IMR-90 (cell line): ENCODE measurements around the gene ANKRD16. TPM values are rescaled to one million over a fixed set of nuclear protein-coding genes. Genes with fewer than 3 reads are reported as not detected.
A peak's percentile ranks its signal among the peaks of the same experiment; 100 is the strongest.
"Not testable (repeated sequence)": the region's sequence is repeated elsewhere in the genome, so short reads cannot be mapped to it uniquely, and the experiment has no call there.

ENCODE experiments used
- ATAC-seq: fragments of 200-7000 bp; cut with Tn5 transposase; 2 replicates; pipeline ENCODE4 v1.9.1; 2020; ENCODE audit warnings: low read depth, mild to moderate bottlenecking, moderate library complexity
- BruUV-seq: library from RNA; stranded (reverse); fragments of 400-500 nt; replicated peaks from 2 replicates; lab custom pipeline; 2021; lab: Mats Ljungman, UMichigan
- CTCF ChIA-PET: fragments of 300-600 bp; formaldehyde crosslinking; extraction: SDS; loops from one replicate; lab custom pipeline; 2021; ENCODE audit warnings: antibody characterized with exemption; lab: Yijun Ruan, JAX
- POLR2A ChIA-PET: fragments of 300-600 bp; sonication (Branson Sonifier 250); formaldehyde crosslinking; loops from one replicate; lab custom pipeline; 2022; ENCODE audit warnings: antibody characterized with exemption; ENCODE audit not compliant: unreplicated experiment; lab: Charles Lee
- DNase-seq: peaks from one replicate; pipeline ENCODE4 v3.0.0; 2013
- H2AFZ ChIP-seq: replicated peaks from 2 replicates; pipeline ENCODE3; 2013; ENCODE audit warnings: low read length, mild to moderate bottlenecking; ENCODE audit not compliant: poor library complexity
- H2AK5ac ChIP-seq: 2 replicates; pipeline ENCODE4 v1.6.1; 2013; ENCODE audit warnings: low read depth, low read length, inconsistent platforms
- H2AK9ac ChIP-seq: replicated peaks from 2 replicates; pipeline ENCODE3; 2013; ENCODE audit warnings: mild to moderate bottlenecking, low read depth, low read length, moderate library complexity; ENCODE audit not compliant: poor library complexity
- H2BK120ac ChIP-seq: 2 replicates; pipeline ENCODE4 v1.6.1; 2013; ENCODE audit warnings: low read depth, low read length, inconsistent platforms
- H2BK15ac ChIP-seq: 3 replicates; pipeline ENCODE4 v1.6.1; 2013; ENCODE audit warnings: low read depth, low read length, inconsistent platforms
- H2BK20ac ChIP-seq: 2 replicates; pipeline ENCODE4 v1.6.1; 2013; ENCODE audit warnings: low read depth, mild to moderate bottlenecking, inconsistent platforms, low read length, moderate library complexity
- H2BK5ac ChIP-seq: 2 replicates; pipeline ENCODE4 v1.6.1; 2013; ENCODE audit warnings: mild to moderate bottlenecking, low read depth, low read length, inconsistent platforms; ENCODE audit not compliant: poor library complexity, severe bottlenecking
- H3K14ac ChIP-seq: replicated peaks from 2 replicates; pipeline ENCODE4 v1.6.1; 2013; ENCODE audit warnings: low read depth, low read length, inconsistent platforms
- H3K18ac ChIP-seq: 2 replicates; pipeline ENCODE4 v1.6.1; 2013; ENCODE audit warnings: low read depth, low read length, control low read depth
- H3K23ac ChIP-seq: 2 replicates; pipeline ENCODE4 v1.6.1; 2013; ENCODE audit warnings: low read depth, low read length, inconsistent platforms
- H3K27ac ChIP-seq: 2 replicates; pipeline ENCODE4 v1.5.1; 2013; ENCODE audit warnings: mild to moderate bottlenecking, control low read depth, low read length; ENCODE audit not compliant: insufficient read depth
- H3K27me3 ChIP-seq: 2 replicates; pipeline ENCODE4 v1.6.1; 2013; ENCODE audit warnings: low read length; ENCODE audit not compliant: control insufficient read depth, insufficient read depth
- H3K36me3 ChIP-seq: 2 replicates; pipeline ENCODE4 v1.6.1; 2013; ENCODE audit warnings: low read length, mixed read lengths; ENCODE audit not compliant: control insufficient read depth, insufficient read depth
- H3K4ac ChIP-seq: 2 replicates; pipeline ENCODE4 v1.6.1; 2013; ENCODE audit warnings: low read depth, low read length, inconsistent platforms
- H3K4me1 ChIP-seq: 2 replicates; pipeline ENCODE4 v1.6.1; 2013; ENCODE audit warnings: low read length, mixed read lengths; ENCODE audit not compliant: control insufficient read depth, insufficient read depth
- H3K4me2 ChIP-seq: 2 replicates; pipeline ENCODE4 v1.6.1; 2013; ENCODE audit warnings: low read depth, mild to moderate bottlenecking, control low read depth, low read length, moderate library complexity
- H3K4me3 ChIP-seq: 2 replicates; pipeline ENCODE4 v1.5.1; 2013; ENCODE audit warnings: low read depth, mild to moderate bottlenecking, control low read depth, low read length, moderate library complexity; ENCODE audit not compliant: insufficient read depth
- H3K56ac ChIP-seq: 2 replicates; pipeline ENCODE4 v1.6.1; 2013; ENCODE audit warnings: low read length, inconsistent platforms; ENCODE audit not compliant: insufficient read depth; ENCODE audit errors: extremely low read depth
- H3K79me1 ChIP-seq, 2 experiments: 2 replicates each; pipeline ENCODE4 v1.6.1; 2013; ENCODE audit warnings: low read length in 2 of 2, inconsistent platforms in 1 of 2, low read depth in 1 of 2
- H3K9ac ChIP-seq: 2 replicates; pipeline ENCODE4 v1.6.1; 2013; ENCODE audit warnings: low read depth, low read length, control low read depth
- H3K9me1 ChIP-seq: 2 replicates; pipeline ENCODE4 v1.6.1; 2013; ENCODE audit warnings: low read length, inconsistent platforms; ENCODE audit not compliant: insufficient read depth
- H3K9me3 ChIP-seq: 2 replicates; pipeline ENCODE4 v1.6.1; 2013; ENCODE audit warnings: low read length; ENCODE audit not compliant: control insufficient read depth, insufficient read depth
- H4K20me1 ChIP-seq: 2 replicates; pipeline ENCODE4 v1.6.1; 2013; ENCODE audit warnings: low read length, inconsistent platforms; ENCODE audit not compliant: insufficient read depth
- H4K5ac ChIP-seq: 2 replicates; pipeline ENCODE4 v1.6.1; 2013; ENCODE audit warnings: mild to moderate bottlenecking, low read depth, low read length, control low read depth
- H4K8ac ChIP-seq, 2 experiments: 2 replicates each; pipeline ENCODE4 v1.6.1; 2013; ENCODE audit warnings: low read depth in 2 of 2, low read length in 2 of 2, control low read depth in 1 of 2, inconsistent platforms in 1 of 2
- H4K91ac ChIP-seq: 2 replicates; pipeline ENCODE4 v1.6.1; 2013; ENCODE audit warnings: low read depth, low read length, inconsistent platforms; ENCODE audit not compliant: insufficient read depth
- WGBS, 2 experiments: methylation state at CpG; one replicate each; pipeline versions ENCODE4 v1.1.5 to v1.1.7; 2013; ENCODE audit warnings: missing lambda C conversion rate in 2 of 2; ENCODE audit not compliant: insufficient read length in 1 of 2; ENCODE audit errors: extremely low coverage in 2 of 2; 5-methylcytosine and 5-hydroxymethylcytosine counted together
- dilution Hi-C: fragments of 300-500 bp; cut with HindIII; formaldehyde crosslinking; loops from one replicate; pipeline ENCODE4 v1.14.3; 2018; ENCODE audit warnings: low sequenced_read_pairs; ENCODE audit not compliant: unreplicated experiment
- in situ Hi-C: fragments of 300-500 bp; cut with MboI; formaldehyde crosslinking; loops from 3 replicates; pipeline ENCODE4 v1.14.3; 2019; ENCODE audit warnings: low sequenced_read_pairs, inconsistent platforms, mixed read lengths
- intact Hi-C: fragments of 100-400 bp; cut with micrococcal nuclease; formaldehyde crosslinking; loops from 2 replicates; pipeline ENCODE4 v1.10.0; 2022
- polyA plus RNA-seq, 3 experiments: library from polyadenylated mRNA; depleted of rRNA; stranded (reverse); fragments of >200 nt; gene quantifications; 2 replicates each; pipeline ENCODE4 v1.2.3, GENCODE V29; 2012; ENCODE audit warnings: low replicate concordance in 1 of 3
- total RNA-seq: library from RNA; depleted of rRNA; stranded (reverse); fragments of >200 nt; gene quantifications from 2 replicates; pipeline ENCODE4 v1.2.3, GENCODE V29; 2012

The ANKRD16 gene
- total and polyA plus RNA-seq, 2 of the 4 experiments (the other 2 are of a cell fraction) = 5.1 to 5.7 TPM

DNA sequence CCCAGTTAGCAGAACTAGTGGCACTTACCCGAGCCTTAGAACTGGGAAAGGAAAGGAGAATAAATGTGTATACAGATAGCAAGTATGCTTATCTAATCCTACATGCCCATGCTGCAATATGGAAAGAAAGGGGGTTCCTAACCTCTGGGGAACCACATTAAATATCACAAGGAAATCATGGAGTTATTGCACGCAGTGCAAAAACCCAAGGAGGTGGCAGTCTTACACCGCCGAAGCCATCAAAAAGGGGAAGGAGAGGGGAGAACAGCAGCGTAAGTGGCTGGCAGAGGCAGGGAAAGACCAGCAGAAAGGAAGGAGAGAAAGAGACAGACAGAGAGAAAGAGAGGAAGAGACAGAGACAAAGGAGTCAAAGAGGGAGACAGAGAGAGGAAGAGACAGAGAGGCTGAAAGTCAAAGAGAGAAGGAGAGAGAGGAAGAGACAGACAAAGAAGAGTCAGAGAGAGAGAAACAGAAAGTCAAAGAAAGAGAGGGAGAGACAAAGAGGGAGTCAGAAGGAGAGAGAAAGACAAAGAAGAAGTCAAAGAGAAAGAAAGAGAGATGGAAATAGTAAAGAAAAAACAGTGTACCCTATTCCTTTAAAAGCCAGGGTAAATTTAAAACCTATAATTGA, 23.1 kb downstream of the ANKRD16 start:
- dilution Hi-C loops, H3K23ac ChIP-seq, H3K4me3 ChIP-seq, H3K4me2 ChIP-seq, H2BK20ac ChIP-seq, H3K27ac ChIP-seq, H2AK5ac ChIP-seq, H3K79me1 ChIP-seq, POLR2A ChIA-PET, CTCF ChIA-PET, H2BK15ac ChIP-seq, H3K36me3 ChIP-seq, H4K91ac ChIP-seq, H2BK120ac ChIP-seq, H2AK9ac ChIP-seq, H3K56ac ChIP-seq, H3K9me3 ChIP-seq, DNase-seq, H3K9ac ChIP-seq, H4K8ac ChIP-seq, intact Hi-C loops, H3K27me3 ChIP-seq, H2AFZ ChIP-seq, H3K4ac ChIP-seq, H4K5ac ChIP-seq, BruUV-seq, H3K14ac ChIP-seq, H3K9me1 ChIP-seq, H3K18ac ChIP-seq, H2BK5ac ChIP-seq, ATAC-seq, H4K20me1 ChIP-seq: not testable (repeated sequence)
- 61% methylated on average over 3 of the region's 5 CpGs; no CpG with 5 or more reads in 1 of the 2 experiments for WGBS, 2 experiments
- H3K4me1 ChIP-seq = peaks cover 11% of the 10 kb centered on the region; the same call in 1 of the 2 replicates
- in situ Hi-C loops = loop anchor here (25.0 kb wide), 2 partner anchors 404 to 1029 kb away; partner anchors contain the start of gene AKR1E2

DNA sequence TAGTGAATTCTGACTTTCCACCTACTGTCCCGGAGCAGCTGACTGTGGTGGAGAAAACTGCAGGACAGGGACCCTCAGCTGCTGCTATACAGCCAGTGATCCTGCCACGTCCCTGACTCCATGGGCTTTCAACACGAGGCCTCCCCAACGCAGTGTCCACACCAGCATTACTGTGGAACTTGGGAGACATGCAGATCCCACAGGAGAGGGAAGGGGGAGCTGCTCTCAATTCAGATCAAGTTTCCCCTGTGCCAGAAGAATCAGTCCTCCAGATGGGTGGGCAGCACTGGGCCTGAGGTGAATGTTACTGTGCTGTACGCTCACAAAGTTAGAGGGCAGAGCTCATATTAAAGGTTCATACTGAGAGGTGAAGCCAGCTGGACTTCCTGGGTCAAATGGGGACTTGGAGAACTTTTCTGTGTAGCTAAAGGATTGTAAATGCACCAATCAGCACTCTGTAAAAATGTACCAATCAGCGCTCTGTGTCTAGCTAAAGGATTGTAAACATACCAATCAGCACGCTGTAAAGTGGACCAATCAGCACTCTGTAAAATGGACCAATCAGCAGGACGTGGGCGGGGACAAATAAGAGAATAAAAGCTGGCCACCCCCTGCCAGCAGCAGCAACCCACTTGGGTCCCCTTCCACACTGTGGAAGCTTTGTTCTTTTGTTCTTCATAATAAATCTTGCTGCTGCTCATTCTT, 26.6 kb downstream of the ANKRD16 start:
- H3K9ac ChIP-seq, H2AK9ac ChIP-seq, POLR2A ChIA-PET, H3K56ac ChIP-seq, H4K20me1 ChIP-seq, H3K27me3 ChIP-seq, dilution Hi-C loops, H3K4me3 ChIP-seq, H3K14ac ChIP-seq, H3K36me3 ChIP-seq, H3K9me3 ChIP-seq, H3K27ac ChIP-seq, H2BK15ac ChIP-seq, H3K9me1 ChIP-seq, H2BK20ac ChIP-seq, intact Hi-C loops, H4K5ac ChIP-seq, H3K4ac ChIP-seq, H3K79me1 ChIP-seq, H4K8ac ChIP-seq, H3K4me2 ChIP-seq, H2BK5ac ChIP-seq, DNase-seq, BruUV-seq, H3K23ac ChIP-seq, ATAC-seq, H3K18ac ChIP-seq, CTCF ChIA-PET: not testable (repeated sequence)
- WGBS, 2 experiments = 100% methylated on average over 4 of the region's 9 CpGs; no CpG with 5 or more reads in 1 of the 2 experiments
- H2BK120ac ChIP-seq = peak overlapping the region; percentile 64; the same call in 1 of the 2 replicates
- 0 out of 2 replicates have a peak overlapping the region, but pooled peaks have one; percentile 18 for H2AK5ac ChIP-seq
- H2AFZ ChIP-seq = peak overlapping the region; percentile 53
- H4K91ac ChIP-seq = peak overlapping the region; percentile 88; the same call in 1 of the 2 replicates
- in situ Hi-C loops = loop anchor here (5.0 to 25.0 kb wide), 3 partner anchors 36 to 1026 kb away; partner anchors contain the start of gene AKR1E2
- H3K4me1 ChIP-seq = peaks cover 10% of the 10 kb centered on the region
